Inflammatory macrophage (primary cell): Measurements from ENCODE around the gene UBR4.

Experiments
- DNase-seq, 2 donors: peaks; one replicate each; pipeline ENCODE4 v3.0.0-alpha.2; 2020 to 2022

The UBR4 gene

GRCh38 chr1:19035377-19036040 is 174.6 kb downstream of the UBR4 start:
- no peak for DNase-seq

- DNase-seq, result no peak
Measured at GRCh38 chr1:19034721-19035120, 175.3 kb downstream of the UBR4 start.

- DNase-seq, result no peak
Measured at GRCh38 chr1:19033926-19034680, 176.0 kb downstream of the UBR4 start.

- DNase-seq, result no peak
Measured at GRCh38 chr1:19033515-19033839, 176.6 kb downstream of the UBR4 start.

GRCh38 chr1:19032701-19033514 is 177.2 kb downstream of the UBR4 start:
- no peak for DNase-seq

- DNase-seq, result no peak
Measured at GRCh38 chr1:19032413-19032695, 177.7 kb downstream of the UBR4 start.

GRCh38 chr1:19029191-19030085 is 180.6 kb downstream of the UBR4 start:
- DNase-seq, result no peak

- no peak for DNase-seq
Measured at GRCh38 chr1:19028546-19029129, 181.4 kb downstream of the UBR4 start.

GRCh38 chr1:19028110-19028509 is 182.0 kb downstream of the UBR4 start:
- DNase-seq, result no peak
